ENCODE measurements around the gene MYOD1.

Gene MYOD1

DNA sequence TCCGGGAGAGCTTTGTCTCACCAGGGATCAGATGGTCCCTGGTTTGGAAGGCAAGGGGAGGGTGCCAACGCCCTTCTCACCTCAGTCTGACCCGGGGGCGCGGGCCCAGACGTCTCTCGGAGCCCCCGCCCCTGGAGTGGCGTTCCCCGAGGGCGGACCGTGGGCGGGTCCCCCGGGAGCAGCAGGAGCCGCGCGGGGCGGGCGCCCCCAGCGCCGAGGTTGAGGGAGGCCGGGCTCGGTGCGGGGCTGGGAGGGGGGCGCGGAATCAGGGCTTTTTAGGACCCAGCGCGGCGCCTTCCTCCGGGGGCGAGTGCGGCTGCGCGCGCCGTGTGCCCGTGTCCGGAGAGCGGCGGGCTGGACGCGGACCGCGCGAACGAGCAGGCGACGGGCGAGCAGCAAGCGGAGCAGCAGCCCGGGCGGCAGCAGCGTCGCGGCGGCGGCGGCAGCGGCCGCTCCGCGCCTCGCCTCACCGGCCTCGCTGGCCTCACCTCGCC is 15.1 kb downstream of the MYOD1 start, which contains the start of gene KCNC1:
Gene KCNC1 (plus strand): TSS at position 364 of the 494 bp plus-strand sequence. CDS start 1,222 bp downstream, outside the sequence.
- H3K27ac ChIP-seq (replicated peaks), result no peak within 1 kb of the TSS
- no peak for TF ChIP-seq GABPA (IDR thresholded peaks at IDR 0.05; ENCODE audit: low read depth)
- TF ChIP-seq POLR2AphosphoS5 (IDR thresholded peaks at IDR 0.05; ENCODE audit: low read depth), result no peak
- TF ChIP-seq, protein P1, sequence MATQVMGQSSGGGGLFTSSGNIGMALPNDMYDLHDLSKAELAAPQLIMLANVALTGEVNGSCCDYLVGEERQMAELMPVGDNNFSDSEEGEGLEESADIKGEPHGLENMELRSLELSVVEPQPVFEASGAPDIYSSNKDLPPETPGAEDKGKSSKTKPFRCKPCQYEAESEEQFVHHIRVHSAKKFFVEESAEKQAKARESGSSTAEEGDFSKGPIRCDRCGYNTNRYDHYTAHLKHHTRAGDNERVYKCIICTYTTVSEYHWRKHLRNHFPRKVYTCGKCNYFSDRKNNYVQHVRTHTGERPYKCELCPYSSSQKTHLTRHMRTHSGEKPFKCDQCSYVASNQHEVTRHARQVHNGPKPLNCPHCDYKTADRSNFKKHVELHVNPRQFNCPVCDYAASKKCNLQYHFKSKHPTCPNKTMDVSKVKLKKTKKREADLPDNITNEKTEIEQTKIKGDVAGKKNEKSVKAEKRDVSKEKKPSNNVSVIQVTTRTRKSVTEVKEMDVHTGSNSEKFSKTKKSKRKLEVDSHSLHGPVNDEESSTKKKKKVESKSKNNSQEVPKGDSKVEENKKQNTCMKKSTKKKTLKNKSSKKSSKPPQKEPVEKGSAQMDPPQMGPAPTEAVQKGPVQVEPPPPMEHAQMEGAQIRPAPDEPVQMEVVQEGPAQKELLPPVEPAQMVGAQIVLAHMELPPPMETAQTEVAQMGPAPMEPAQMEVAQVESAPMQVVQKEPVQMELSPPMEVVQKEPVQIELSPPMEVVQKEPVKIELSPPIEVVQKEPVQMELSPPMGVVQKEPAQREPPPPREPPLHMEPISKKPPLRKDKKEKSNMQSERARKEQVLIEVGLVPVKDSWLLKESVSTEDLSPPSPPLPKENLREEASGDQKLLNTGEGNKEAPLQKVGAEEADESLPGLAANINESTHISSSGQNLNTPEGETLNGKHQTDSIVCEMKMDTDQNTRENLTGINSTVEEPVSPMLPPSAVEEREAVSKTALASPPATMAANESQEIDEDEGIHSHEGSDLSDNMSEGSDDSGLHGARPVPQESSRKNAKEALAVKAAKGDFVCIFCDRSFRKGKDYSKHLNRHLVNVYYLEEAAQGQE (IDR thresholded peaks at IDR 0.05; ENCODE audit: insufficient replicate concordance, low read depth), result no peak
- no peak for TF ChIP-seq SPI1 (IDR thresholded peaks at IDR 0.05; ENCODE audit: borderline replicate concordance, low read depth)
- TF ChIP-seq, protein P2, sequence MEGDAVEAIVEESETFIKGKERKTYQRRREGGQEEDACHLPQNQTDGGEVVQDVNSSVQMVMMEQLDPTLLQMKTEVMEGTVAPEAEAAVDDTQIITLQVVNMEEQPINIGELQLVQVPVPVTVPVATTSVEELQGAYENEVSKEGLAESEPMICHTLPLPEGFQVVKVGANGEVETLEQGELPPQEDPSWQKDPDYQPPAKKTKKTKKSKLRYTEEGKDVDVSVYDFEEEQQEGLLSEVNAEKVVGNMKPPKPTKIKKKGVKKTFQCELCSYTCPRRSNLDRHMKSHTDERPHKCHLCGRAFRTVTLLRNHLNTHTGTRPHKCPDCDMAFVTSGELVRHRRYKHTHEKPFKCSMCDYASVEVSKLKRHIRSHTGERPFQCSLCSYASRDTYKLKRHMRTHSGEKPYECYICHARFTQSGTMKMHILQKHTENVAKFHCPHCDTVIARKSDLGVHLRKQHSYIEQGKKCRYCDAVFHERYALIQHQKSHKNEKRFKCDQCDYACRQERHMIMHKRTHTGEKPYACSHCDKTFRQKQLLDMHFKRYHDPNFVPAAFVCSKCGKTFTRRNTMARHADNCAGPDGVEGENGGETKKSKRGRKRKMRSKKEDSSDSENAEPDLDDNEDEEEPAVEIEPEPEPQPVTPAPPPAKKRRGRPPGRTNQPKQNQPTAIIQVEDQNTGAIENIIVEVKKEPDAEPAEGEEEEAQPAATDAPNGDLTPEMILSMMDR (IDR thresholded peaks at IDR 0.05; ENCODE audit: insufficient read depth, low read length), result no peak
- no peak for DNase-seq (ENCODE audit: low read depth in 1 of 2, low spot score in 1 of 2)
- no peak within 1 kb of the TSS for H3K4me3 ChIP-seq (replicated peaks; ENCODE audit: insufficient read depth, low read length)
- H3K27me3 ChIP-seq (ENCODE audit: insufficient read depth, poor library complexity, severe bottlenecking), result peaks cover 35% of the 10 kb centered on the region

DNA sequence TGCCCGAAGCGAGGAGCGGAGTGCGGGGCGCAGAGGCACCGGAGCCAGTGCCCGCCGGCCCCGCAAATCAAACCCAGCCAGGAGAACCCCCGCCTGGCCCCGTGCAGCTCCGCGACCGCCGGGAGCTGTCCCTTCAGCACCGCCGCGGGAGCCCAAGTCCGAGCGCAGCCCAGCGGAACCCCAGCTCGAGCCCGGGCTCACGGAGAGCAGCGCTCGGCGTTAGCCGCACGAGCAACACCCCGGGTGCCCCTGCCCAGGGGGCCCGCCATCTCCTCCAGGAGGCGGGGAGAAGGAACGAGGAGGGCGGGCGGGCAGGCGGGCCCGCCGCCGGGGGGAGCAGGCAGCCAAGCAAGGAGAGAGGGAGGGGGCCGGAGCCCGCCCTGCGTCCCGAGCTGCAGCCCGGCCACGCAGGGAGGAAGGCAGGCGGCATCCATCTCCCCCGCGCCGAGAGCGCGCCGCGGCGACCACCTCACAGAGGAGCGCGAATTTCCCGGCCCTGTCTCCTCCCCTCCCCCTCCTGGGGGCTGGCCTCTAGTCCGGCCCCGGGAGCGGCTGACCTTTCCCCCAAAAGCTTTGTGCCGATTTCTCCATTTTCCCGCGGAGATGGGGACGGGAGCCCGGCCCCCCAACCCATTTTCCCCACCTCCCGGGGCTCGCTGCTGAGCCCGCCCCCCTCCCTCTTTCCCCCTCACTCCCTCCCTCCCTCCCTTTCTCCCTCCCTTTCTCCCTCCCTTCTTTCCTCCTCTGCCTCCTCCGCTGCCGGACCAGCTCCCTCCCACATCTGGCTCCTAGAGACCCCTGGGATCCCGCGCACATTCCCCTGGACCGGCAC is 15.8 kb downstream of the MYOD1 start:
- H3K27ac ChIP-seq (replicated peaks), result no peak overlapping the region
- DNase-seq (ENCODE audit: low read depth in 1 of 2, low spot score in 1 of 2), result peak in 1 of 2 experiments; percentile 52
- H3K27me3 ChIP-seq (ENCODE audit: insufficient read depth, poor library complexity, severe bottlenecking), result peaks cover 35% of the 10 kb centered on the region
- TF ChIP-seq, protein P1 (IDR thresholded peaks at IDR 0.05; ENCODE audit: insufficient replicate concordance, low read depth), result peak; percentile 94
- no peak for TF ChIP-seq POLR2AphosphoS5 (IDR thresholded peaks at IDR 0.05; ENCODE audit: low read depth)
- no peak for TF ChIP-seq SPI1 (IDR thresholded peaks at IDR 0.05; ENCODE audit: borderline replicate concordance, low read depth)
- TF ChIP-seq, protein P2 (IDR thresholded peaks at IDR 0.05; ENCODE audit: insufficient read depth, low read length), result no peak
- TF ChIP-seq GABPA (IDR thresholded peaks at IDR 0.05; ENCODE audit: low read depth), result no peak
- no peak overlapping the region for H3K4me3 ChIP-seq (replicated peaks; ENCODE audit: insufficient read depth, low read length)

DNA sequence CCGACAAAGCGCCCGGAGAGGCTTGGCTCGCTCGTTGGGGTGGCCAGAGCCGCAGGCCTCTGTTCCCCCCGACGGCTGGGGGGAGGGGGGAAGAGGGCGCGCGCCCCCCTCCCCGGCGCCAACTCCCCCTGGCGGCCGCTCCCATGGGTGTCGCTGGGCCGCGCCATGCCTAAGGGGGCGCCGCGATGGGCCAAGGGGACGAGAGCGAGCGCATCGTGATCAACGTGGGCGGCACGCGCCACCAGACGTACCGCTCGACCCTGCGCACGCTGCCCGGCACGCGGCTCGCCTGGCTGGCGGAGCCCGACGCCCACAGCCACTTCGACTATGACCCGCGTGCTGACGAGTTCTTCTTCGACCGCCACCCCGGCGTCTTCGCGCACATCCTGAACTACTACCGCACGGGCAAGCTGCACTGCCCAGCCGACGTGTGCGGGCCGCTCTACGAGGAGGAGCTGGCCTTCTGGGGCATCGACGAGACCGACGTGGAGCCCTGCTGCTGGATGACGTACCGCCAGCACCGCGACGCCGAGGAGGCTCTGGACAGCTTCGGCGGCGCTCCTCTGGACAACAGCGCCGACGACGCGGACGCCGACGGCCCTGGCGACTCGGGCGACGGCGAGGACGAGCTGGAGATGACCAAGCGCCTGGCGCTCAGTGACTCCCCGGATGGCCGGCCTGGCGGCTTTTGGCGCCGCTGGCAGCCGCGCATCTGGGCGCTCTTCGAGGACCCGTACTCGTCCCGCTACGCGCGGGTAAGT is 16.6 kb downstream of the MYOD1 start:
- TF ChIP-seq GABPA (IDR thresholded peaks at IDR 0.05; ENCODE audit: low read depth) (no peak), POLR2AphosphoS5 (IDR thresholded peaks at IDR 0.05; ENCODE audit: low read depth) (no peak), SPI1 (IDR thresholded peaks at IDR 0.05; ENCODE audit: borderline replicate concordance, low read depth) (no peak)
- TF ChIP-seq, protein P1 (IDR thresholded peaks at IDR 0.05; ENCODE audit: insufficient replicate concordance, low read depth), result no peak
- TF ChIP-seq, protein P2 (IDR thresholded peaks at IDR 0.05; ENCODE audit: insufficient read depth, low read length), result no peak
- DNase-seq (ENCODE audit: low read depth in 1 of 2, low spot score in 1 of 2), result no peak
- H3K27ac ChIP-seq (replicated peaks), result no peak overlapping the region
- H3K27me3 ChIP-seq (ENCODE audit: insufficient read depth, poor library complexity, severe bottlenecking), result peaks cover 35% of the 10 kb centered on the region
- no peak overlapping the region for H3K4me3 ChIP-seq (replicated peaks; ENCODE audit: insufficient read depth, low read length)
